Upper lobe of left lung (tissue), 6 donors: ENCODE measurements around the gene ACER2. TPM values are rescaled to one million over a fixed set of nuclear protein-coding genes. Genes with fewer than 3 reads are reported as not detected.
A peak's percentile ranks its signal among the peaks of the same experiment; 100 is the strongest.

Experiments used
- ATAC-seq, 2 donors: fragments of 200-7000 bp; cut with Tn5 transposase; one replicate each; pipeline ENCODE4 v1.9.1; 2022; ENCODE audit warnings: mild to moderate bottlenecking in 2 of 2, moderate library complexity in 2 of 2; ENCODE audit not compliant: low FRiP score in 2 of 2
- DNase-seq, 2 donors: peaks; one replicate each; pipeline ENCODE4 v3.0.0-alpha.2; 2019 to 2020
- H3K27ac ChIP-seq, 4 donors: fragments of 200-600 bp; sonication (generic); one replicate each; pipeline ENCODE4 v1.5.1; 2016 to 2019
- H3K27me3 ChIP-seq, 4 donors: fragments of 200-600 bp; sonication (generic); one replicate each; pipeline ENCODE4 v1.5.1; 2017 to 2019
- H3K36me3 ChIP-seq, 4 donors: fragments of 200-600 bp; sonication (generic); one replicate each; pipeline ENCODE4 v1.5.1; 2016 to 2019
- H3K4me1 ChIP-seq, 4 donors: fragments of 200-600 bp; sonication (generic); one replicate each; pipeline ENCODE4 v1.5.1; 2018 to 2019
- H3K4me3 ChIP-seq, 4 donors: fragments of 200-600 bp; sonication (generic); one replicate each; pipeline ENCODE4 v1.5.1; 2017 to 2019; ENCODE audit warnings: mild to moderate bottlenecking in 2 of 4, moderate library complexity in 1 of 4
- H3K9me3 ChIP-seq, 4 donors: fragments of 200-600 bp; sonication (generic); one replicate each; pipeline ENCODE4 v1.5.1; 2018 to 2019
- EP300 ChIP-seq, 4 donors: sonication (generic); formaldehyde crosslinking; IDR thresholded peaks; one replicate each; pipeline ENCODE4 v1.5.1; 2017; ENCODE audit warnings: antibody characterized with exemption in 4 of 4, control low read depth in 2 of 4
- POLR2A ChIP-seq, 4 donors: fragments of 450-650 bp; IDR thresholded peaks; one replicate each; pipeline ENCODE4 v1.5.1; 2016 to 2017; ENCODE audit warnings: antibody characterized with exemption in 4 of 4, mild to moderate bottlenecking in 2 of 4
- POLR2AphosphoS5 ChIP-seq, 2 donors: sonication (generic); formaldehyde crosslinking; IDR thresholded peaks; one replicate each; pipeline ENCODE4 v1.5.1; 2017; ENCODE audit warnings: antibody characterized with exemption in 2 of 2
- WGBS, 2 donors: methylation state at CpG; one replicate each; pipeline ENCODE4 v1.1.5; 2017 to 2018; 5-methylcytosine and 5-hydroxymethylcytosine counted together
- total RNA-seq, 6 donors: library from RNA; depleted of rRNA in 4 of 6; stranded (reverse); fragments of >200 nt in 4 of 6; gene quantifications; one replicate each; pipeline versions ENCODE4 v1.1.0 to v1.2.1, GENCODE V29; 2016 to 2021
- TF ChIP-seq, protein P1 (sequence below), 6 experiments: fragments of 450-650 bp in 4 of 6; fragments of 200-600 bp in 2 of 6; sonication (generic) in 2 of 6; IDR thresholded peaks; one replicate each; pipeline ENCODE4 v1.5.1; 2016 to 2019; ENCODE audit warnings: antibody characterized with exemption in 6 of 6
- donor health status: DM: no; HTN: no; CAD: no; lungs with moderate emphysema.
- donor health status: DM: no; HTN: yes; CAD: no; lungs with severe emphysema.

The ACER2 gene
- total RNA-seq, 6 donors from 2014 or later, result 3.2 to 9.4 (median 4.5) TPM

- peaks cover 0 to 8% (median 3%) of the 10 kb centered on the region in 4 donors for H3K4me1 ChIP-seq
- peak overlapping the region in 2 of 4 donors; percentile 24 to 27 for H3K4me3 ChIP-seq
- no peaks in the 10 kb centered on the region for H3K27me3 ChIP-seq
- WGBS, 2 donors, result 22 to 43% methylated on average over 4 of the region's 4 CpGs
- DNase-seq (no peak), ATAC-seq (peak in 1 of 2 donors; percentile 16)
- no peaks in the 10 kb centered on the region for H3K9me3 ChIP-seq
- peaks cover 0 to 18% (median 0%) of the 10 kb centered on the region in 4 donors for H3K36me3 ChIP-seq
- no peak for TF ChIP-seq EP300 (IDR thresholded peaks at IDR 0.05)
- TF ChIP-seq POLR2A (IDR thresholded peaks at IDR 0.05), result no peak
- no peak for TF ChIP-seq POLR2AphosphoS5 (IDR thresholded peaks at IDR 0.05)
- TF ChIP-seq, protein P1, sequence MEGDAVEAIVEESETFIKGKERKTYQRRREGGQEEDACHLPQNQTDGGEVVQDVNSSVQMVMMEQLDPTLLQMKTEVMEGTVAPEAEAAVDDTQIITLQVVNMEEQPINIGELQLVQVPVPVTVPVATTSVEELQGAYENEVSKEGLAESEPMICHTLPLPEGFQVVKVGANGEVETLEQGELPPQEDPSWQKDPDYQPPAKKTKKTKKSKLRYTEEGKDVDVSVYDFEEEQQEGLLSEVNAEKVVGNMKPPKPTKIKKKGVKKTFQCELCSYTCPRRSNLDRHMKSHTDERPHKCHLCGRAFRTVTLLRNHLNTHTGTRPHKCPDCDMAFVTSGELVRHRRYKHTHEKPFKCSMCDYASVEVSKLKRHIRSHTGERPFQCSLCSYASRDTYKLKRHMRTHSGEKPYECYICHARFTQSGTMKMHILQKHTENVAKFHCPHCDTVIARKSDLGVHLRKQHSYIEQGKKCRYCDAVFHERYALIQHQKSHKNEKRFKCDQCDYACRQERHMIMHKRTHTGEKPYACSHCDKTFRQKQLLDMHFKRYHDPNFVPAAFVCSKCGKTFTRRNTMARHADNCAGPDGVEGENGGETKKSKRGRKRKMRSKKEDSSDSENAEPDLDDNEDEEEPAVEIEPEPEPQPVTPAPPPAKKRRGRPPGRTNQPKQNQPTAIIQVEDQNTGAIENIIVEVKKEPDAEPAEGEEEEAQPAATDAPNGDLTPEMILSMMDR (IDR thresholded peaks at IDR 0.05), result no peak
- peak overlapping the region in 2 of 4 donors; percentile 4 to 7 for H3K27ac ChIP-seq
Measured at GRCh38 chr9:19441730-19442129, 32.9 kb downstream of the ACER2 start.

- H3K27me3 ChIP-seq, result no peaks in the 10 kb centered on the region
- H3K27ac ChIP-seq, result peak overlapping the region in 1 of 4 donors; percentile 7
- DNase-seq, result peak in 1 of 2 donors; percentile 15
- H3K9me3 ChIP-seq, result no peaks in the 10 kb centered on the region
- peaks cover 0 to 22% (median 0%) of the 10 kb centered on the region in 4 donors for H3K36me3 ChIP-seq
- no peak overlapping the region for H3K4me3 ChIP-seq
- no peak for ATAC-seq
- H3K4me1 ChIP-seq, result peaks cover 0 to 8% (median 3%) of the 10 kb centered on the region in 4 donors
- WGBS, 2 donors, result 94 to 96% methylated on average over 9 of the region's 9 CpGs
- TF ChIP-seq EP300 (IDR thresholded peaks at IDR 0.05) (no peak), POLR2AphosphoS5 (IDR thresholded peaks at IDR 0.05) (no peak), POLR2A (IDR thresholded peaks at IDR 0.05) (no peak)
- TF ChIP-seq, protein P1 (IDR thresholded peaks at IDR 0.05), result no peak
Measured at GRCh38 chr9:19442240-19442639, 33.4 kb downstream of the ACER2 start.

DNA sequence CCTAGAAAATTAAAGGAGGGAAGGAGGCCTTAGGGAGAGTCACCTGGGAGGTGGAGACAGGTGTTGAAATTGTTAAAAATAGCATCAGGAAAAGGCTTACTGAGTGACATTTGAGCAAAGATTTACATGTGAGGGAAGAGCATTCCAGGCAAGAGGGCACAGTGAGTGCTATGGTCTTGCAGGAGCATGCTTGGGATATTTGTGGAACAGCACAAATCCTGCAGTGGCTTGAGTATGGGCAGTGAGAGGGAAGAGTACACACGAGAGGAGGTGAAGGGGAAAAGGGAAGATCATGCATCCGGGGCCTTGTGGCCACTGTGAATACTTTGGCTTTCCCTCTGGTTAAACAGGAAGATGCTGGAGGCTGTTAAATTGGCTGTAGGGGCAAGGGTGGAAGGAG lies 36.6 kb downstream of the ACER2 start:
- no peak for TF ChIP-seq POLR2AphosphoS5 (IDR thresholded peaks at IDR 0.05)
- TF ChIP-seq, protein P1 (IDR thresholded peaks at IDR 0.05), result no peak
- TF ChIP-seq EP300 (IDR thresholded peaks at IDR 0.05), result no peak
- TF ChIP-seq POLR2A (IDR thresholded peaks at IDR 0.05), result no peak
- Histone ChIP-seq H3K27ac (no peak overlapping the region), H3K4me1 (peaks cover 0 to 8% (median 3%) of the 10 kb centered on the region in 4 donors), H3K27me3 (no peaks in the 10 kb centered on the region), H3K36me3 (peaks cover 0 to 20% (median 0%) of the 10 kb centered on the region in 4 donors), H3K4me3 (no peak overlapping the region), H3K9me3 (no peaks in the 10 kb centered on the region)
- DNase-seq (no peak), ATAC-seq (no peak)
- WGBS, 2 donors, result 56 to 67% methylated on average over 2 of the region's 2 CpGs

GRCh38 chr9:19446361-19446861 lies 37.6 kb downstream of the ACER2 start:
- Histone ChIP-seq H3K36me3 (peaks cover 0 to 25% (median 0%) of the 10 kb centered on the region in 4 donors), H3K27ac (no peak overlapping the region), H3K27me3 (no peaks in the 10 kb centered on the region), H3K4me1 (peaks cover 0 to 3% (median 2%) of the 10 kb centered on the region in 4 donors), H3K9me3 (no peaks in the 10 kb centered on the region), H3K4me3 (no peak overlapping the region)
- 92 to 95% methylated on average over 6 to 7 of the region's 7 CpGs for WGBS, 2 donors
- ATAC-seq (no peak), DNase-seq (no peak)
- TF ChIP-seq EP300 (IDR thresholded peaks at IDR 0.05) (no peak), POLR2AphosphoS5 (IDR thresholded peaks at IDR 0.05) (no peak), POLR2A (IDR thresholded peaks at IDR 0.05) (no peak)
- TF ChIP-seq, protein P1 (IDR thresholded peaks at IDR 0.05), result no peak
